ENCODE measurements around the gene PAFAH2. TPM values are rescaled to one million over a fixed set of nuclear protein-coding genes. Genes with fewer than 3 reads are reported as not detected.

PAFAH2 gene
- total and polyA plus RNA-seq, 2 of the 8 experiments (the other 6 are each of a cell fraction or from before 2014, with no cell fraction given) = 7.7 to 9.3 TPM

DNA sequence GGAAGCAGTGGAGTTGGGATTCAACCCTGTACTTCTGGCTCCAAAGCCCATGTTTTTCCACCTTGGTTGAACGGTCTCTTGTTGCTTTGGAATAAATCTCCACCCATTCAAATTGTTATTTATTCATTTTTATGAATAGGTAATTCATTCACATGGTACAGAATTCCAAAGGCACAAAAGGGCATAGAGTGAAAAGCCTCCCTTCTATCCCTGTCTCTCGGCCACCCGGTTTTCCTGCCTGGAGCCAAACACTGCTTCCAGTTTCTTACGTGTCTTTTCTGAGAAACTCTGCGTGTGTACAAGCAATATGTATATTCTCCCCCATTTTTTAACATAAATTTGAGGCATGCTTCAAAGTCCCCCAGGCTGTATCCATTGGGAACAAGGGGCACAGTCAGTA, 27.7 kb upstream of the PAFAH2 start:
- H2BK15ac ChIP-seq (ENCODE audit: low read length) = no peak overlapping the region
- no peaks in the 10 kb centered on the region for H3K79me1 ChIP-seq (ENCODE audit: low read depth, low read length)
- H2BK20ac ChIP-seq (ENCODE audit: low read length) = no peak overlapping the region
- H3K27me3 ChIP-seq (replicated peaks in 1 of 4; ENCODE audit: control insufficient read depth in 3 of 4, extremely low read depth in 1 of 4, insufficient read depth in 3 of 4, low read length in 3 of 4) = no peaks in the 10 kb centered on the region
- H3K9me3 ChIP-seq (ENCODE audit: insufficient read depth in 2 of 2, low read depth in 1 of 2, low read length in 1 of 2) = no peaks in the 10 kb centered on the region
- no peaks in the 10 kb centered on the region for H3K79me2 ChIP-seq (ENCODE audit: control insufficient read depth in 1 of 2, insufficient read depth in 2 of 2, low read length in 2 of 2)
- no peak overlapping the region for H2BK5ac ChIP-seq (ENCODE audit: low read depth, low read length)
- H3K4me2 ChIP-seq (ENCODE audit: insufficient read depth in 1 of 2, low read depth in 2 of 2, low read length in 2 of 2) = no peak overlapping the region
- H3K18ac ChIP-seq (ENCODE audit: extremely low read depth, low read length) = no peak overlapping the region
- DNase-seq (ENCODE audit: low read depth in 1 of 2, low spot score in 2 of 2) = no peak
- no peak overlapping the region for H3K4ac ChIP-seq (replicated peaks; ENCODE audit: insufficient read length, low read depth, low read length)
- H3K9ac ChIP-seq (replicated peaks in 1 of 4; ENCODE audit: extremely low read depth in 1 of 4, low read depth in 3 of 4, low read length in 3 of 4) = no peak overlapping the region
- no peak overlapping the region for H2AFZ ChIP-seq (ENCODE audit: low read length)
- no peak overlapping the region for H4K5ac ChIP-seq (ENCODE audit: insufficient read length, low read depth, low read length)
- H3K27ac ChIP-seq (ENCODE audit: low read depth, low read length) = no peak overlapping the region
- no peak overlapping the region for H2BK12ac ChIP-seq (ENCODE audit: low read depth, low read length)
- H4K91ac ChIP-seq (replicated peaks; ENCODE audit: insufficient read length, low read length) = no peak overlapping the region
- H3K56ac ChIP-seq (replicated peaks; ENCODE audit: insufficient read length, low read depth, low read length) = no peak overlapping the region
- H2BK120ac ChIP-seq (replicated peaks; ENCODE audit: low read depth, low read length) = no peak overlapping the region
- no peak overlapping the region for H4K8ac ChIP-seq (ENCODE audit: extremely low read depth, insufficient read depth, low read length)
- ChIA-PET CTCF (ENCODE audit: partially characterized antibody) (interaction anchor here (0.9 to 6.4 kb wide), 4 partner anchors 9 to 130 kb away, joined by 4 to 46 read pairs (median 8); no protein-coding TSS in a partner anchor), POLR2A (ENCODE audit: partially characterized antibody) (interaction anchor here (0.9 kb wide), 1 partner anchor 10 kb away, joined by 3 read pairs; no protein-coding TSS in a partner anchor)
- no peak for FAIRE-seq
- H3K23me2 ChIP-seq (ENCODE audit: low read depth, low read length) = peaks cover 3% of the 10 kb centered on the region; the same call in 1 of the 2 replicates
- no peak overlapping the region for H3K14ac ChIP-seq (ENCODE audit: insufficient read length)
- WGBS, 2 experiments (ENCODE audit: extremely low coverage in 1 of 2, insufficient coverage in 1 of 2, insufficient read length in 1 of 2, insufficient replicate concordance in 2 of 2, low coverage in 1 of 2, low lambda C conversion rate in 2 of 2, missing lambda C conversion rate in 1 of 2) = 89% methylated on average over 5 of the region's 5 CpGs; no CpG with 5 or more reads in 1 of the 2 experiments
- no peak overlapping the region for H2AK5ac ChIP-seq (ENCODE audit: low read depth, low read length)
- H3K4me3 ChIP-seq (ENCODE audit: extremely low read depth in 1 of 4, insufficient read depth in 2 of 4, low read depth in 3 of 4, low read length in 4 of 4) = no peak overlapping the region
- peaks cover 0 to 16% (median 12%) of the 10 kb centered on the region in 4 experiments; a peak in 6 of 7 replicates for H3K4me1 ChIP-seq (replicated peaks in 1 of 4; ENCODE audit: control insufficient read depth in 3 of 4, insufficient read depth in 4 of 4, low read length in 3 of 4)
- no peaks in the 10 kb centered on the region for H3K36me3 ChIP-seq (ENCODE audit: control insufficient read depth in 2 of 4, insufficient read depth in 4 of 4, low read length in 3 of 4)
- no peaks in the 10 kb centered on the region for H4K20me1 ChIP-seq (replicated peaks in 1 of 2; ENCODE audit: control insufficient read depth in 1 of 2, insufficient read depth in 2 of 2, low read length in 2 of 2)
- H3K23ac ChIP-seq (ENCODE audit: insufficient read length) = no peak overlapping the region
- no peak for TF ChIP-seq TCF12 (IDR thresholded peaks at IDR 0.05; ENCODE audit: low read depth, low read length)
- TF ChIP-seq JUN (IDR thresholded peaks at IDR 0.05; ENCODE audit: low read depth, low read length) = no peak
- no peak for TF ChIP-seq TEAD4 (IDR thresholded peaks at IDR 0.05; ENCODE audit: low read depth, low read length)
- no peak for TF ChIP-seq NANOG (IDR thresholded peaks at IDR 0.05; ENCODE audit: insufficient read depth, low read depth, low read length, poor library complexity, severe bottlenecking)
- TF ChIP-seq, protein P1, sequence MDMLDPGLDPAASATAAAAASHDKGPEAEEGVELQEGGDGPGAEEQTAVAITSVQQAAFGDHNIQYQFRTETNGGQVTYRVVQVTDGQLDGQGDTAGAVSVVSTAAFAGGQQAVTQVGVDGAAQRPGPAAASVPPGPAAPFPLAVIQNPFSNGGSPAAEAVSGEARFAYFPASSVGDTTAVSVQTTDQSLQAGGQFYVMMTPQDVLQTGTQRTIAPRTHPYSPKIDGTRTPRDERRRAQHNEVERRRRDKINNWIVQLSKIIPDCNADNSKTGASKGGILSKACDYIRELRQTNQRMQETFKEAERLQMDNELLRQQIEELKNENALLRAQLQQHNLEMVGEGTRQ (IDR thresholded peaks at IDR 0.05; ENCODE audit: low read length) = no peak
- TF ChIP-seq CBX5 (IDR thresholded peaks at IDR 0.05; ENCODE audit: low read depth, low read length) = no peak
- TF ChIP-seq BCL11A (IDR thresholded peaks at IDR 0.05; ENCODE audit: low read depth in 2 of 2, low read length in 2 of 2) = no peak
- no peak for TF ChIP-seq POU5F1 (IDR thresholded peaks at IDR 0.05; ENCODE audit: low read depth, low read length)
- TF ChIP-seq ASH2L (IDR thresholded peaks at IDR 0.05; ENCODE audit: low read length) = no peak
- no peak for TF ChIP-seq HDAC6 (IDR thresholded peaks at IDR 0.05; ENCODE audit: low read depth, low read length)
- no peak for TF ChIP-seq CREB1 (IDR thresholded peaks at IDR 0.05)
- TF ChIP-seq RXRA (IDR thresholded peaks at IDR 0.05; ENCODE audit: insufficient read depth, low read depth, low read length) = no peak
- TF ChIP-seq YY1 (IDR thresholded peaks at IDR 0.05; ENCODE audit: low read depth, low read length) = no peak
- no peak for TF ChIP-seq BACH1 (IDR thresholded peaks at IDR 0.05; ENCODE audit: low read length)
- TF ChIP-seq SIRT6 (IDR thresholded peaks at IDR 0.05; ENCODE audit: low read length) = no peak

Data from H1 (cell line).